OCI-LY1 (cell line): ENCODE results near the gene HBM.

Experiments used
- H2AFZ ChIP-seq: fragments of 200-600 bp; sonication (generic), shearing (Covaris generic); 2 replicates; pipeline ENCODE4 v1.6.0; 2014; ENCODE audit warnings: antibody characterized with exemption, mild to moderate bottlenecking, low read length
- H3F3A ChIP-seq: fragments of 200-600 bp; sonication (generic), shearing (Covaris generic); 2 replicates; pipeline ENCODE4 v1.6.0; 2014; ENCODE audit warnings: mild to moderate bottlenecking, antibody characterized with exemption, low read length, moderate library complexity; ENCODE audit not compliant: insufficient read depth
- H3K27ac ChIP-seq: fragments of 200-600 bp; sonication (generic); 2 replicates; pipeline ENCODE4 v1.5.1; 2014; ENCODE audit warnings: low read length, mixed run types, mild to moderate bottlenecking, low read depth; ENCODE audit not compliant: poor library complexity, severe bottlenecking
- H3K27me3 ChIP-seq: fragments of 200-600 bp; sonication (generic); 2 replicates; pipeline ENCODE4 v1.6.0; 2014; ENCODE audit warnings: antibody characterized with exemption, mild to moderate bottlenecking, low read length, moderate library complexity; ENCODE audit not compliant: insufficient read depth
- H3K36me3 ChIP-seq: fragments of 200-600 bp; sonication (generic); 2 replicates; pipeline ENCODE4 v1.6.1; 2014; ENCODE audit warnings: mild to moderate bottlenecking, antibody characterized with exemption, low read length, moderate library complexity, mixed read lengths; ENCODE audit not compliant: insufficient read depth
- H3K4me1 ChIP-seq: fragments of 200-600 bp; sonication (generic); 2 replicates; pipeline ENCODE4 v1.5.1; 2014; ENCODE audit warnings: mild to moderate bottlenecking, low read length, moderate library complexity; ENCODE audit not compliant: insufficient read depth, severe bottlenecking
- H3K4me2 ChIP-seq: fragments of 200-600 bp; sonication (generic), shearing (Covaris generic); 2 replicates; pipeline ENCODE4 v1.6.1; 2014; ENCODE audit warnings: low read length
- H3K4me3 ChIP-seq: fragments of 200-600 bp; sonication (generic); 2 replicates; pipeline ENCODE4 v1.5.1; 2014; ENCODE audit warnings: low read length, low read depth, mild to moderate bottlenecking, mixed read lengths; ENCODE audit not compliant: poor library complexity, severe bottlenecking
- H3K79me2 ChIP-seq: fragments of 200-600 bp; shearing (Covaris generic); 2 replicates; pipeline ENCODE4 v1.6.1; 2016; ENCODE audit warnings: mixed run types, low read length, mixed read lengths; ENCODE audit not compliant: insufficient read depth
- H3K9ac ChIP-seq: fragments of 200-600 bp; sonication (generic), shearing (Covaris generic); 2 replicates; pipeline ENCODE4 v1.6.1; 2014; ENCODE audit warnings: mild to moderate bottlenecking, low read length, mixed read lengths
- H3K9me2 ChIP-seq: fragments of 200-600 bp; sonication (generic), shearing (Covaris generic); 2 replicates; pipeline ENCODE4 v1.6.1; 2014; ENCODE audit warnings: low read depth, mild to moderate bottlenecking, low read length, mixed read lengths
- H3K9me3 ChIP-seq: fragments of 200-600 bp; shearing (Covaris generic); 2 replicates; pipeline ENCODE4 v1.6.1; 2014; ENCODE audit warnings: low read length, mixed read lengths
- H4K20me1 ChIP-seq: fragments of 200-600 bp; sonication (generic), shearing (Covaris generic); 2 replicates; pipeline ENCODE4 v1.6.0; 2016; ENCODE audit warnings: mild to moderate bottlenecking, low read length; ENCODE audit not compliant: insufficient read depth
- EZH2 ChIP-seq: fragments of 200-600 bp; sonication (generic), shearing (Covaris generic); IDR thresholded peaks from 2 replicates; pipeline ENCODE4 v1.8.0; 2017; ENCODE audit warnings: borderline replicate concordance, mixed run types, mild to moderate bottlenecking, antibody characterized with exemption, low read length, moderate library complexity, mixed read lengths
- TF ChIP-seq, protein P1 (sequence below): fragments of 200-600 bp; sonication (generic), shearing (Covaris generic); IDR thresholded peaks from 2 replicates; pipeline ENCODE4 v1.5.1; 2017; ENCODE audit warnings: mild to moderate bottlenecking, antibody characterized with exemption, low read length, moderate library complexity, mixed read lengths

Gene HBM

DNA sequence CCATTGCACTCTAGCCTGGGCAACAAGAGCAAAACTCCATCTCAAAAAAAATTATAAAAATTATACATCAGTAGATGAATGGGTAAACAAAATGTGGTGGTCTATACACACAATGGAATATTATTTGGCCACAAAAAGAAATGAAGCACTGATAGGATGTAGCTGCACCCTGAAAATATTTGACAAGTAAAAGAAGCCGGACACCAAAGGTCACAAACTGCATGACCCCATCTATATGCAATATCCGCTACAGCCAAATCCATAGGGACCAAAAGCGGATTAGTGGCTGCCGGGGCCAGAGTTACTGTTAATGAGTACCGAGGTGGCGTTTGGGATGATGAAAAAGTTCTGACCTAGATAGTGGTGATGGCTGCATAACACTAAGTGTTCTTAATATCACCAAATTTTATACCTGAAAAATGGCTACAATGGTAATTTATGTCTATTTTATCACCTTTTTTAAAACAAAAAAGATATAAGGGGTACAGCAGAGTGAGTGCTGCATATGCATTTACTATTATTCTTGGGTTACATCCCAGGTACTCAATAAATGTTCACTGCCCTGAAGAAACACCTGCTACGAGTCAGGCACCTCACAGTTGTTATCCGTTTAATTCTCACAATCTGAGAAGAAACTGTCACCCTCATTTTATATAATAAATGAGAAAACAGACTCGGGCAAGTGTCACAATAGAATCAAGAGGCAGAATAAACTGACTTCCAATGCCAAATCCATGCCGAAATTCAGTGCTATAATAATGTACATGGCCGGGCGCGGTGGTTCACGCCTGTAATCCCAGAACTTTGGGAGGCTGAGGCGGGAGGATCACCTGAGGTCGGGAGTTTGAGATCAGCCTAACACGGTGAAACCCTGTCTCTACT, 13.7 kb downstream of the HBM start:
- H3K4me2 ChIP-seq, result no peak overlapping the region
- H3K4me3 ChIP-seq, result no peak overlapping the region
- H4K20me1 ChIP-seq, result no peaks in the 10 kb centered on the region
- no peak overlapping the region for H2AFZ ChIP-seq
- H3K9me3 ChIP-seq, result no peaks in the 10 kb centered on the region
- no peak overlapping the region for H3K9ac ChIP-seq
- no peak overlapping the region for H3K27ac ChIP-seq
- H3F3A ChIP-seq, result no peaks in the 10 kb centered on the region
- peaks cover 5% of the 10 kb centered on the region for H3K4me1 ChIP-seq
- no peaks in the 10 kb centered on the region for H3K79me2 ChIP-seq
- H3K36me3 ChIP-seq, result 0 out of 2 replicates have a peak, but pooled peaks cover 1% of the 10 kb centered on the region
- no peaks in the 10 kb centered on the region for H3K27me3 ChIP-seq
- no peaks in the 10 kb centered on the region for H3K9me2 ChIP-seq
- TF ChIP-seq EZH2, result no peak
- TF ChIP-seq, protein P1, sequence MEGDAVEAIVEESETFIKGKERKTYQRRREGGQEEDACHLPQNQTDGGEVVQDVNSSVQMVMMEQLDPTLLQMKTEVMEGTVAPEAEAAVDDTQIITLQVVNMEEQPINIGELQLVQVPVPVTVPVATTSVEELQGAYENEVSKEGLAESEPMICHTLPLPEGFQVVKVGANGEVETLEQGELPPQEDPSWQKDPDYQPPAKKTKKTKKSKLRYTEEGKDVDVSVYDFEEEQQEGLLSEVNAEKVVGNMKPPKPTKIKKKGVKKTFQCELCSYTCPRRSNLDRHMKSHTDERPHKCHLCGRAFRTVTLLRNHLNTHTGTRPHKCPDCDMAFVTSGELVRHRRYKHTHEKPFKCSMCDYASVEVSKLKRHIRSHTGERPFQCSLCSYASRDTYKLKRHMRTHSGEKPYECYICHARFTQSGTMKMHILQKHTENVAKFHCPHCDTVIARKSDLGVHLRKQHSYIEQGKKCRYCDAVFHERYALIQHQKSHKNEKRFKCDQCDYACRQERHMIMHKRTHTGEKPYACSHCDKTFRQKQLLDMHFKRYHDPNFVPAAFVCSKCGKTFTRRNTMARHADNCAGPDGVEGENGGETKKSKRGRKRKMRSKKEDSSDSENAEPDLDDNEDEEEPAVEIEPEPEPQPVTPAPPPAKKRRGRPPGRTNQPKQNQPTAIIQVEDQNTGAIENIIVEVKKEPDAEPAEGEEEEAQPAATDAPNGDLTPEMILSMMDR, result no peak

DNA sequence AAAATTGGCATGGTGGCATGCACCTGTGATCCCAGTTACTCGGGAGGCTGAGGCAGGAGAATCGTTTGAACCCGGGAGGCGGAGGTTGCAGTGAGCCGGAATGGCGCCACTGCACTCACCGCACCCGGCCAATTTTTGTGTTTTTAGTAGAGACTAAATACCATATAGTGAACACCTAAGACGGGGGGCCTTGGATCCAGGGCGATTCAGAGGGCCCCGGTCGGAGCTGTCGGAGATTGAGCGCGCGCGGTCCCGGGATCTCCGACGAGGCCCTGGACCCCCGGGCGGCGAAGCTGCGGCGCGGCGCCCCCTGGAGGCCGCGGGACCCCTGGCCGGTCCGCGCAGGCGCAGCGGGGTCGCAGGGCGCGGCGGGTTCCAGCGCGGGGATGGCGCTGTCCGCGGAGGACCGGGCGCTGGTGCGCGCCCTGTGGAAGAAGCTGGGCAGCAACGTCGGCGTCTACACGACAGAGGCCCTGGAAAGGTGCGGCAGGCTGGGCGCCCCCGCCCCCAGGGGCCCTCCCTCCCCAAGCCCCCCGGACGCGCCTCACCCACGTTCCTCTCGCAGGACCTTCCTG, 14.4 kb downstream of the HBM start, which contains the start of gene HBQ1:
Gene HBQ1, plus strand, starts transcription at position 359 of the 575 bp plus-strand sequence. Its CDS starts 28 bp downstream, at position 387.
- no peak for TF ChIP-seq EZH2
- TF ChIP-seq, protein P1, result no peak
- Histone ChIP-seq H3K4me1 (peaks cover 5% of the 10 kb centered on the region), H3K4me3 (peak within 1 kb of the TSS; percentile 16), H2AFZ (no peak within 1 kb of the TSS), H3K9ac (no peak within 1 kb of the TSS), H3K36me3 (peaks cover 6% of the 10 kb centered on the region), H3K9me2 (no peaks in the 10 kb centered on the region), H3F3A (no peaks in the 10 kb centered on the region), H3K79me2 (no peaks in the 10 kb centered on the region), H3K27me3 (no peaks in the 10 kb centered on the region), H3K9me3 (no peaks in the 10 kb centered on the region), H3K4me2 (peak within 1 kb of the TSS; percentile 48; the same call in 1 of the 2 replicates), H4K20me1 (no peaks in the 10 kb centered on the region), H3K27ac (no peak within 1 kb of the TSS)

DNA sequence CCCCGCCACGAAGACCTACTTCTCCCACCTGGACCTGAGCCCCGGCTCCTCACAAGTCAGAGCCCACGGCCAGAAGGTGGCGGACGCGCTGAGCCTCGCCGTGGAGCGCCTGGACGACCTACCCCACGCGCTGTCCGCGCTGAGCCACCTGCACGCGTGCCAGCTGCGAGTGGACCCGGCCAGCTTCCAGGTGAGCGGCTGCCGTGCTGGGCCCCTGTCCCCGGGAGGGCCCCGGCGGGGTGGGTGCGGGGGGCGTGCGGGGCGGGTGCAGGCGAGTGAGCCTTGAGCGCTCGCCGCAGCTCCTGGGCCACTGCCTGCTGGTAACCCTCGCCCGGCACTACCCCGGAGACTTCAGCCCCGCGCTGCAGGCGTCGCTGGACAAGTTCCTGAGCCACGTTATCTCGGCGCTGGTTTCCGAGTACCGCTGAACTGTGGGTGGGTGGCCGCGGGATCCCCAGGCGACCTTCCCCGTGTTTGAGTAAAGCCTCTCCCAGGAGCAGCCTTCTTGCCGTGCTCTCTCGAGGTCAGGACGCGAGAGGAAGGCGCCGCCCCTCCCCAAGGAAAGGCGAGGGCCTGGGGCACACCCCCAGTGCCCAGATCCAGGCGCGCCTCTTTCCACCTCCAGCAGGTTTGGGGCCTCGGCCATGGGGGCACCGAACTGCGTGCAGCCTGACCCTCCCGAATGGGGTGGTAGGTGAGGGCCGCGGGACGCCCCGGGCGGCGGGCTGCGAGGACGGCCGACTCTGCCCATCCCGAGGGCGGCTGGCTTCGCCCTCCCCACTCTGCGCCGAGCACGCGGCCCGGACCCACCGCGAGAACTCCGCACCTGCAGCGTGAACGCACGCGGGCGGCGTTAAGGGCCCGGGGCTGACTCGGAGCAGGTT, 15.1 kb downstream of the HBM start:
- Histone ChIP-seq H3K9ac (no peak overlapping the region), H3K4me2 (peak overlapping the region; percentile 48; the same call in 1 of the 2 replicates), H3K27me3 (no peaks in the 10 kb centered on the region), H3K4me3 (peak overlapping the region; percentile 16), H3K9me3 (no peaks in the 10 kb centered on the region), H3K9me2 (no peaks in the 10 kb centered on the region), H3K27ac (no peak overlapping the region), H3K36me3 (peaks cover 9% of the 10 kb centered on the region), H4K20me1 (no peaks in the 10 kb centered on the region), H3K79me2 (no peaks in the 10 kb centered on the region), H3K4me1 (peaks cover 5% of the 10 kb centered on the region), H3F3A (no peaks in the 10 kb centered on the region), H2AFZ (no peak overlapping the region)
- TF ChIP-seq, protein P1, result no peak
- no peak for TF ChIP-seq EZH2
